ENCODE measurements around the gene S100A6.

Gene S100A6

GRCh38 chr1:153487707-153488106, 48.1 kb downstream of the S100A6 start:
- Histone ChIP-seq H3K4ac (ENCODE audit: low read depth in 1 of 2, low read length in 2 of 2) (no peak overlapping the region), H3K23ac (ENCODE audit: low read length in 2 of 2) (no peak overlapping the region), H3K18ac (ENCODE audit: low read depth in 1 of 2, low read length in 2 of 2) (no peak overlapping the region), H2BK15ac (ENCODE audit: low read depth, poor library complexity, severe bottlenecking) (no peak overlapping the region), H3K9ac (ENCODE audit: low read length) (no peak overlapping the region), H3K4me2 (ENCODE audit: low read length, poor library complexity, severe bottlenecking) (no peak overlapping the region), H3K4me3 (ENCODE audit: insufficient read depth in 1 of 2, low read depth in 1 of 2, low read length in 2 of 2) (no peak overlapping the region), H2BK5ac (ENCODE audit: low read depth, low read length, poor library complexity, severe bottlenecking) (no peak overlapping the region), H2AFZ (ENCODE audit: low read depth, low read length) (no peak overlapping the region), H3K14ac (ENCODE audit: low read length in 2 of 2) (no peak overlapping the region), H4K91ac (ENCODE audit: low read length) (no peak overlapping the region), H2BK120ac (ENCODE audit: low read depth, low read length) (no peak overlapping the region), H3K79me1 (replicated peaks; ENCODE audit: low read length, poor library complexity, severe bottlenecking) (no peaks in the 10 kb centered on the region), H3K9me3 (ENCODE audit: control insufficient read depth, low read length) (no peaks in the 10 kb centered on the region), H3K27ac (ENCODE audit: low read length, poor library complexity, severe bottlenecking) (no peak overlapping the region), H2BK12ac (ENCODE audit: low read length in 2 of 2) (no peak overlapping the region), H3K4me1 (ENCODE audit: control insufficient read depth, insufficient read depth, low read depth, low read length) (no peaks in the 10 kb centered on the region), H2AK5ac (ENCODE audit: low read length, severe bottlenecking) (no peak overlapping the region), H3K27me3 (ENCODE audit: control insufficient read depth in 1 of 2, insufficient read depth in 1 of 2, low read length in 2 of 2) (peaks cover 12 to 43% of the 10 kb centered on the region in 2 experiments), H4K8ac (ENCODE audit: low read length) (no peak overlapping the region), H3K36me3 (ENCODE audit: control insufficient read depth in 1 of 2, insufficient read depth in 2 of 2, low read depth in 1 of 2, low read length in 2 of 2) (no peaks in the 10 kb centered on the region)
- DNase-seq, result no peak
- 100% methylated on average over 1 of the region's 2 CpGs for WGBS

GRCh38 chr1:153485863-153486262, 49.9 kb downstream of the S100A6 start:
- peaks cover 17 to 35% of the 10 kb centered on the region in 2 experiments for H3K27me3 ChIP-seq (ENCODE audit: control insufficient read depth in 1 of 2, insufficient read depth in 1 of 2, low read length in 2 of 2)
- H3K79me1 ChIP-seq (replicated peaks; ENCODE audit: low read length, poor library complexity, severe bottlenecking), result no peaks in the 10 kb centered on the region
- H3K23ac ChIP-seq (ENCODE audit: low read length in 2 of 2), result no peak overlapping the region
- no peak overlapping the region for H3K4me2 ChIP-seq (ENCODE audit: low read length, poor library complexity, severe bottlenecking)
- no peak overlapping the region for H3K27ac ChIP-seq (ENCODE audit: low read length, poor library complexity, severe bottlenecking)
- H2BK15ac ChIP-seq (ENCODE audit: low read depth, poor library complexity, severe bottlenecking), result no peak overlapping the region
- no peak overlapping the region for H4K91ac ChIP-seq (ENCODE audit: low read length)
- no peak overlapping the region for H3K14ac ChIP-seq (ENCODE audit: low read length in 2 of 2)
- no peak overlapping the region for H2BK5ac ChIP-seq (ENCODE audit: low read depth, low read length, poor library complexity, severe bottlenecking)
- H2AK5ac ChIP-seq (ENCODE audit: low read length, severe bottlenecking), result no peak overlapping the region
- WGBS, result 53% methylated on average over 2 of the region's 2 CpGs
- H3K9me3 ChIP-seq (ENCODE audit: control insufficient read depth, low read length), result no peaks in the 10 kb centered on the region
- no peak overlapping the region for H2BK12ac ChIP-seq (ENCODE audit: low read length in 2 of 2)
- no peak overlapping the region for H2AFZ ChIP-seq (ENCODE audit: low read depth, low read length)
- no peak overlapping the region for H3K9ac ChIP-seq (ENCODE audit: low read length)
- no peak overlapping the region for H3K18ac ChIP-seq (ENCODE audit: low read depth in 1 of 2, low read length in 2 of 2)
- H4K8ac ChIP-seq (ENCODE audit: low read length), result no peak overlapping the region
- no peak for DNase-seq
- H3K4me1 ChIP-seq (ENCODE audit: control insufficient read depth, insufficient read depth, low read depth, low read length), result no peaks in the 10 kb centered on the region
- no peaks in the 10 kb centered on the region for H3K36me3 ChIP-seq (ENCODE audit: control insufficient read depth in 1 of 2, insufficient read depth in 2 of 2, low read depth in 1 of 2, low read length in 2 of 2)
- no peak overlapping the region for H3K4me3 ChIP-seq (ENCODE audit: insufficient read depth in 1 of 2, low read depth in 1 of 2, low read length in 2 of 2)
- no peak overlapping the region for H3K4ac ChIP-seq (ENCODE audit: low read depth in 1 of 2, low read length in 2 of 2)
- no peak overlapping the region for H2BK120ac ChIP-seq (ENCODE audit: low read depth, low read length)

All from mesenchymal stem cell (in vitro differentiated cells and primary cell).